T-helper 2 cell (primary cell): ENCODE measurements around the gene AKR1A1.
"Not testable (repeated sequence)": the region's sequence is repeated elsewhere in the genome, so short reads cannot be mapped to it uniquely, and the experiment has no call there.

Experiments used
- DNase-seq, 5 experiments: peaks; one replicate each; pipeline versions ENCODE4 v3.0.0 to v3.0.0-alpha.2; 2012 to 2022

Gene AKR1A1

DNA sequence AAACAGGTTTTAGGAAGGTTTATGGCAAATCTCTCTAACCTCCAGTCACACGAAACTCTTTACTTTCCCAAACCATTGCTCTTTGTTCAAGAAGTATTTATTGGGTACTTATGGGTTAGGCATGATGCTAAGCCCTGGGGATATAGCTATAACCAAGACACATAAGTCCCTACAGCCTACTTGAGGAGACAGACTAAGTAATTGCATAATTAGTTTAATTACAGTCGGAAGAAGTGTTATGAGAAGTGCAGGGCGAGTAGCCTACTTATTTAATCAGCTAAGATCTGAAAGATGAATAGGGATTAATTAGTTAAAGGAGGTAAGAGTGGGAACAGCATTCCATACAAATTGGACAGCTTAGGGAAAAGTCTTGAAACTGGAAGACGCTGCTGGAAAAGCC, 20.0 kb downstream of the AKR1A1 start:
- DNase-seq: no peak

DNA sequence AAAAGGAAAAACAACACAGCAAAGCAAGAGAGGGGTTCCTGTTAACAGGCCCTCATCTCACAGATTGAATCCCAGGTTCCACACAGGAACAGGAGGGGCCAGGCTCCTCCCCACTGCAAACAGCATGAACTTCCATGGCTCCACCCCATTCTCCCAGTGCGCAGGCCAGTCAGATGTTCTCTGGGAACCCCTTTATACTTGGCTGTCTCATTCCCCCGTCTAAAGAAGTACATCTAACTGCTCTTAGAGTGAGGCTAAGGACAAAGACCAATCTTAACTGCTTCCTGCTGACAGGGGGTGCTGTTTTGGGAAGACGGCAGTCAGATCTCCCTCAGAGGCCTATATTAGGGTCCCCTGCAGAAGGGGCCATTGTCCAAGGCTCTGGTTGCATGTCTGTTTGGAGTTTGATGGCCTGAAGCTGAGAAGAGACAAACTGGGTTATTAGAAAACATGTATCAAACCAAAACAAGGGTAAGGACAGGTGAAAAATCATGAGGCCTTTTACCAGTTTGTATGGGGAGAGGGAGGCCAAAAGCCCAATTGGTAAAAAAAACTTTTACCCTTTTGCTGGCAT, 22.7 kb downstream of the AKR1A1 start:
- no peak for DNase-seq

DNA sequence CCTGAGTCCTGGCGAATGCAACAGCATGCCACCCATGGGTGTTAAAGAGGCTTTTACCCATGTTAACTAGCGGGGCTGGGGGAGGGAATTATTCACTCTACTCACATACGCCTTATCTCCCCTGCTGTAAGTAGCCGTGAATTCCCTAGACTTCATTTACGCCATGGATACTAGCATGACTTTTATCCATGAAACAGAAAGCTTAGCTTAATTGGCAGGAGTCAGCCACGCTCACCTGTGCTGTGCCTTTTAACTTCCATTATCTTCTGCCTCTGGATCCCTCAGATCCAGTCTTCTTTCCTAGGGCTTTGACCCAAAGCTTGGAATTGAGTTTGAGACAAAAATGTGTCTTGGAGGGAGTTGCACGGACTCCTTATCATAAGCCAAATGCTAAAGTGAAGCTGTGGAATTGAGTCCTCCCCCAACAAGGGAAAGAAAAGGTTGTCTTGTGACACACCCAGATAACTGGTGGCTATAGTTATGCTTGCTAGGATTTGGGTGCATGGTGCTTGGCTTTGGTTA, 23.5 kb downstream of the AKR1A1 start:
- no peak for DNase-seq

DNA sequence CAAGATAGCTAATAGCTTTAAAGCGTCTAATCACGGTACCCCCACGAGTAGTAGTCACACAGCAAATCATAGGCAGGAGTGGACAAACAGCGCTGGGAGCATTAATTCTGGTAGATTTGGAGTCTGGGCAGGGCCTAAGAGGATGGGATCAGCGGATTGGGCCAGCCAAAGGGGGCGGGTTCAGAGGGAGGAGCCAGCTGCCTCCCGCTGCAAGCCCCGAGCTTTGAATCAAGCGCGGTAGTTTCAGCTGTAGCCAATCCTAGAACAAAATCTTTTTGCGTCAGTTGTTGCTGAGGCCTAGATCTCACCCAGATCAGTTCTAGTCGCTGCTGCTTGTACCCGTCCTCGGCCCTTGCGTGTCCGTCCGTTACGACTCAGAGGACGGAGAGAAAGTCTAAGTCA, 32.6 kb downstream of the AKR1A1 start:
- DNase-seq: peak; percentile 82 to 98 (median 90)

DNA sequence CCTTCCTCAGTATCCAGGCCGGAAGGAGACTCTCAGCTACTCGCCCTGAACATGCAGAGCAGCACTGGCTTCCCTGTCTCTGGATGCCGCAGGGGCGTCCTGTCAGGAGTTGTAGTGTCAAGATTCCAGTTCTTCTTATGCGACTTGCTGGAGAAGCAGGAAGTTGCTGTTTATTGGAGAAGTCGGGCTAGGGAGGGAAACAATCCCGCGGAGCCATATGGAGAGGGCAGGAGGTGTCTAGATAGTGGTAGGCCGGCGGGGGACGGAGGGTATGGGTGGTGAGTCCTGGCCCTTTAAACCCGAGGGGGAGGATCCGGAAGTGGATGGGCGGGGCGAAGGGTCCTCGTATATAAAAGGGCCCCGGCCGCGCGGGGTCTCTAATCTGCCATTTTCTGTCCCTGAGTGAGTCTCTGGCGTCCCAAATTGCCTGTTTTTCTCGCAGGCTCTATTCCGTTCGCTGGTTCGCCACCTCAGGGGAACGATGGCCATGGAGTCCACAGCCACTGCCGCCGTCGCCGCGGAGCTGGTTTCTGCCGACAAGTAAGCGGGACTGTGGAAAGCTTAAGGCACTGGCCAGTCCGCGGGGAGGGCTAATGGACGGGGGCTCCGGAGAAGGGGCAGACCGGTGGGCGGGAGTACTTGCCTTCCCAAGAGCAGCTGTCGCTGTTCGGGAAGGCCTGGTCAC, 33.2 kb downstream of the AKR1A1 start, which contains the start of gene NASP:
NASP (plus strand) TSS at position 376 of the 685 bp plus-strand sequence; CDS start at position 482, 106 bp downstream.
- DNase-seq: peak; percentile 83 to 89 (median 86)

DNA sequence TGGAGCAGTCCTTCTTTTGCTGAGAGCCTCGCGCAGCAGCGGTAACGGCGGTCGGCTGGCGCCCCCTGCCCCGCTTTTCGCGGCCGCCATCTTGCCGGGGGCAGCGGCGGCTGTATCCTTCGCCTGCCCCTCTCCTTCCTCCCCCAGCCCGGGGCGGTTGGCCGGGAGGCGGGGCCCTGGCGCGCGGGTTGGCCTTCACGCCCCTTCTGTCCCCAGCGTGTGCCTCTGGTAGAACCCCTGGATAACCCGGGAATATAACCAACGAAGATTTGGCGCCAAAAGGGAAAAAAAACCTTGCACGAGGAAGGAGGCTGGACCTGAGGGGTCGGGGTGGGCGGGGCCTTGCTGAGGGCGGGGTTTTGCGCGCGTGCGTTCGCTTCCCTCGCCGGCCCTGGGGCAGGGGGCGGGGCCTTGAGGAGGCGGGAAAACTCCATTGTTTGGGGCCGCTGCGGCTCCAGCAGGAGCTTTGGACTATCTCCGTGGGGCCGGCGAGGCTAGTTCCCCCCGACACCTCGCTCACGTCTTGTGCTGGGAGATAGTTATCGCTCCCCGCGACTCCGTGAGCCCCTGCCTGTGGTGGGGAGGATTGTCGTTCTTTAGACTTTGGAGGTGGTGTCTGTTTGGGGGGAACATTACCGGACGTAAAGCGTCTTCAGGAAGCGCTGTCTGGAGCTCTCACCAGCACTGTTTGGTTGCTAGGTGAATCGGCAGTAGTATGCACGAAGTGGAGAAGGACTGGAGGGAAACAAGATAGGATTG, 33.9 kb downstream of the AKR1A1 start:
- DNase-seq: peak; percentile 77 to 91 (median 84)

DNA sequence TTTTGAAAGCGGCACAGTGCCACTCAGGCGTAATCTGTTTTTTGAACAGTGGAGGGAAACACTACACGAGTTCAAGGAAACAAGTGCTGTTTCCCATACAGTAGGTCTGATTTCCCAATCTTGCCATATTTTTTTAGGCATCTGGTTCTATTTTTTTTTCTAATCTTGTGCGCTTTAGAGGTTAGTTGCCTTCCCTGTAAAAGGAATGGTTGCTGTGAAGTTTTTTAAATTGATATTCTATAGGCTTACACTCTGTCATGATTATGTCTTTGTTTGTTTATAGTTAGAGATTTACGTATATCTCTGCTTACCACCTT, 34.4 kb downstream of the AKR1A1 start:
- DNase-seq: no peak

DNA sequence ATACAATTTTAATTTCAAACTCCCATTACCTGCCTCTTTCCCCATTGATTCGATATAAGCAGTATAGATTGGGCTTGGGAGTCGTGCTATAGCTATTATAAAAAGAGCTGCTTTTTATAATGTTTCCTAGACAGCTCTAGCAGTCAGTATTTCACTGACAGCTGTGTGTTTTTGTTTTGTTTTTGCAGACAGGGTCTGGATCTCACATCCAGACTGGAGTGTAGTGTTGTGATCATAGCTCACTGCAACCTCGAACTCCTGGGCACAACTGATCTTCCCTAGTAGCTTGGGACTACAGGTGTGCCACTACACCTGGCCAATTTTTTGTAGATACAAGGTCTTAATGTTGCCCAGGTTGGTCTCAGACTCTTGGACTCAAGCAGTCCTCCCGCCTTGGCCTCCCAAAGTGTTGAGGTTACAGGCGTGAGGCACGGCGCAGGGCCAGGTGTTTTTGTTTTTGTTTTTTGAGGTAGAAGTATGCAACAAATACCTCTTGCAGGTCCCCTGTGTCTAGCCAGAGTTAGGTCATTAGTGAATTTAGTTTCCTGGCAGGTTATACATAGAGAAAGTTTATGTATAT, 35.0 kb downstream of the AKR1A1 start:
- DNase-seq: no peak

DNA sequence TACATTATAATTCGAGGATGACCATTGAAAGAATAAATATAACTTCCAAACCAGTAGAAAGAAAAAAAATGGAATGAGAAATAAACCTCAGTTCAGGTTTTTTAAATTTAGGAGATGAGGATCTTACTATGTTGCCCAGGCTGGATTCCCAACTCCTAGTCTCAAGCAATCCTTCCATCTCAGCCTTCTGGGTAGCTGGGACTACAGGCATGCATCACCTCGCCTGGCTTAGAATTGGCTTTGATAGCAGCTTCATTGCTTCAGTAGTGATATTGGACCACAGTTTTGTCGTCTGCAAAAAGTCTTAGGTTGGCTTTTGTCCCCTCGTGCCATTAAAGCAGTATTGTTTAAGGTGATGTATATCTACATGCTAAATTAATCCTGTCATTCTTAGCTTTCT, 36.1 kb downstream of the AKR1A1 start:
- DNase-seq: no peak

DNA sequence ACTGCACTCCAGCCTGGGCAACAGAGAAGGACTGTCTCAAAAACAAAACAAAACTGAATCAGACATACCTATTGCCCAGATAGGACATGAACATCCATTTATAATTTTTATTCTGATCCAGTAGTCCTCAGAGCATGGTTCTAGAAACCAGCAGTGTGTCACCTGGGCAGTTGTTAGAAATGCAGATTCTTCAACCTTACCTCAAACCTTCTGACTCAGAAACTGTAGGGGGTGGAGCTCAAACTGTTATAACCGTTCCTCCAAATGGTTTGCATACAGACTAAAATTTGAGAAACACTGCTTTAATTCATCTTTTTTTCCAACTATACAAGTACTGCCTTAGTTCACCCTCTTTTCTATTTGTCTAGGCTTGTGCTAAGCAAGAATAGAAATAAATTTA, 39.2 kb downstream of the AKR1A1 start:
- peak in 1 of 5 experiments; percentile 22 for DNase-seq

DNA sequence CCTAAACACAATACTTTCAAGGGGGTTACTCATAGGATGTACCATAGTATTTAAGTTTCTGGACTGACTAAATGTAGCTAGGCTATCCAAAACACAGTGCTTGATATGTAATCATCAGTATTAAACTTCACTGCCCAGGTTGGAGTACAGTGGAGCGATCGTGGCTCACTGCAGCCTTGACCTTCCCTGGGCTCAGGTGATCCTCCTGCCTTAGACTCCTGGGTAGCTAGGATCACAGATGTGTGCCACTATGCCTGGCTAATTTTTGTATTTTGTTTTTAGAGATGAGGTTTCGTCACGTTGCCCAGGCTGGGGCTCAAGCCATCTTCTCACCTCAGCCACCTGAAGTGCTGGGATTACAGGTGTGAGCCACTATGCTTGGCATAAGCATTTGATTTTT, 43.8 kb downstream of the AKR1A1 start:
- no peak for DNase-seq

DNA sequence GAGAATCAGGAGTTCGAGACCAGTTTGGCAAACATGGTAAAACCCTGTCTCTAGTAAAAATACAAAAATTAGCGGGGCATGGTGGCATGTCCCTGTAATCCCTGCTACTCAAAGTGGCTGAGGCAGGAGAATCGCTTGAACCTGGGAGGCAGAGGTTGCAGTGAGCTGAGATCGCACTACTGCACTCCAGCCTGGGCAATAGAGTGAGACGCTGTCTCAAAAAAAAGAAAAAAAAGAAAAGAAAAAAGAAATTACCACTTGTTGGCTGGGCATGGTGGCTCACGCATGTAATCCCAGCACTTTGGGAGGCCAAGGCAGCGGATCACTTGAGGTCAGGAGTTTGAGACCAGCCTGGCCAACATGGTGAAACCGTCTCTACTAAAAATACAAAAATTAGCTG, 46.1 kb downstream of the AKR1A1 start:
- DNase-seq: not testable (repeated sequence)

DNA sequence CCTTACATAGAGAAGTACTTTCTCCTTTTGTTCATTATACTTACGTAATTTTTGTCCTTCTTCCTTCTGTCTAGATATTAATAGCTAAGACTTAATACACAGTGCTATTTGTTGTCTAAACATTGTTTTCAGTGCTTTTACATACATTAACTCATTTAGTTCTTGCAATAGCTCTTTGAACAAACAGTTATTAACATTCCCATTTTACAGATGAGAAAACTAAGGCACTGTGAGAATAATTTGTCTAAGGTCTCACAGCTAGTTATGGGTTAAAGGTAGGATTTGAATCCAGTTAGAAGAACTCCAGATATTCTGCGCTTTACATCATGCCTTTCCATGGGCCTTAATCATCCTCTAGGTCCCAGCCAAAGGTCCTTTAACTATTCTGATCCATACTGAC, 53.6 kb downstream of the AKR1A1 start:
- no peak for DNase-seq

DNA sequence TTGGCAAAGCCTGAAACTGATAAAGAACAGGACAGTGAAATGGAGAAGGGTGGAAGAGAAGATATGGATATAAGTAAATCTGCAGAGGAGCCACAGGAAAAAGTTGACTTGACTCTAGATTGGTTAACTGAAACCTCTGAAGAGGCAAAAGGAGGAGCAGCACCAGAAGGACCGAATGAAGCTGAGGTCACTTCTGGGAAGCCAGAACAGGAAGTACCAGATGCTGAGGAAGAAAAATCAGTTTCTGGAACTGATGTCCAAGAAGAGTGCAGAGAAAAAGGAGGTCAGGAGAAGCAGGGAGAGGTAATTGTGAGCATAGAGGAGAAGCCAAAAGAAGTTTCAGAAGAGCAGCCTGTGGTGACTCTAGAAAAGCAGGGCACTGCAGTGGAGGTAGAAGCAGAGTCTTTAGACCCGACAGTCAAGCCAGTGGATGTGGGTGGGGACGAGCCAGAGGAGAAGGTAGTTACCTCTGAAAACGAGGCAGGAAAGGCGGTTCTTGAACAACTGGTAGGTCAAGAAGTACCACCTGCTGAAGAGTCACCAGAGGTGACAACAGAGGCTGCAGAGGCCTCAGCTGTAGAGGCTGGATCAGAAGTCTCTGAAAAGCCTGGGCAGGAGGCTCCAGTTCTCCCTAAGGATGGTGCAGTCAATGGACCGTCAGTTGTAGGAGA, 56.9 kb downstream of the AKR1A1 start:
- DNase-seq: no peak

DNA sequence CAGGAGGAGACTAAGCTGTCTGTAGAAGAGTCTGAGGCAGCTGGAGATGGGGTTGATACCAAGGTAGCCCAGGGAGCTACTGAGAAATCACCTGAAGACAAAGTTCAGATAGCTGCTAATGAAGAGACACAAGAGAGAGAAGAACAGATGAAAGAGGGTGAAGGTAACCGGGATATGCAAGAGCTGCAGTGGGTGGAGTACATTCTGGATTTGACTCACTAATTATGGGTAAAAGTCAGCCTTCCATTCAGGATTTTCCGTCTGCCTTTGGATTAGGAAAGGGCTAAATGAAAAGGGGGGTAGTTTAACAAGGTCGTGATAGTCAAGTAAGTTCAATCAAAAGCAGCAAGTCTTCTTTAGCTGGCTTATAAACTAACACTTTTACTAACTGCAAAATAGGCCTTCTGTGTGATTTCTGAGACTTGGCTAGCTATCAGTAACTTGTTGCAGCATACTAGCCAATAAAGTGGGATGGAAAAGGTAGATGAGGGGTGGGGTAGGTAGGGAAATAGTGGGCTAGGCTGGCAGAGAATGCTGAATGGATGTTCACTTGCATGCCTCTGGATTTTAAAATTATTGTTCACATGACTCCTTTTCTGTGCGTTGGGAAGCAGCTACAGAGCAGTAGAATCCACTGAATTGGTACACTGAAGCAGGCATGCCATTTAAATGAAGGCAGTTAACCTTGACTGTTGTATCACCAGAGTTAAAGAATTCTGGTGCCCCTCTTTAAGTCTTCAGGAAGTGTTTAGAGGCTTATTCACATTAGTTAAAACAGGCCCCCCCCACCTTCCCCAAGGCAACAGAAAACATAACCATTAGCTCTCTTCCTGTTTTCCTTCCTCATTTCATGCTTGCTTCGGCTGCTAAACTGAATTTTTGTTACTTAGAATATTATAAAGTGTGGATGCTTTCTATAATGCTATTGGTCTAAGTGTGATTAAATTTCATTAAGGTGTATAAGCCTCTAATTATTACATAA, 57.8 kb downstream of the AKR1A1 start:
- DNase-seq: no peak

DNA sequence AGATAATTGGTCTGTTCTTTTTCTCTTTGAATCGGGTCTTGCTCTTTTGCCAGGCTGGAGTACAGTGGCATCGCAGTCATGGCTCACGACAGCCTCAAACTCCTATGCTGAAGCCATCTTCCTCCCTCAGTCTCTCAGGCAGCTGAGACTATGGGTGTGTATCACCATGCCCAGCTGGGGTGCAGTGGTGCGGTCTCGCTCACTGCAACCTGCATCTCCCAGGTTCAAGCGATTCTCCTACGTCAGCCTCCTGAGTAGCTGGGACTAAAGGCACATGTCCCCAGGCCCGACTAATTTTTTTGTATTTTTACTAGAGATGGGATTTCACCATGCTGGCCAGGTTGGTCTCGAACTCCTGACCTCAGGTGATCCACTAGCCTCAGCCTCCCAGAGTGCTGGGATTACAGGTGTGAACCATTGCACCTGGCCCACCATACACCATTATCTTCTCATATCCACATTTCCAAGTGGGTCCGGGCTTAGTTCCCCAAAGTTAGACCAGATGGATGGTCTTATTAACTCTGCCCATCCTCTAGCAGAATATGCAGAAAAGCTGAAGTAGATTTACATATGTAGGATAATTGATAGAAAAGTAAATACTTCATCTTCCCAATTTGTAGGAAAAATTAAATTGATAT, 60.1 kb downstream of the AKR1A1 start:
- DNase-seq: no peak

DNA sequence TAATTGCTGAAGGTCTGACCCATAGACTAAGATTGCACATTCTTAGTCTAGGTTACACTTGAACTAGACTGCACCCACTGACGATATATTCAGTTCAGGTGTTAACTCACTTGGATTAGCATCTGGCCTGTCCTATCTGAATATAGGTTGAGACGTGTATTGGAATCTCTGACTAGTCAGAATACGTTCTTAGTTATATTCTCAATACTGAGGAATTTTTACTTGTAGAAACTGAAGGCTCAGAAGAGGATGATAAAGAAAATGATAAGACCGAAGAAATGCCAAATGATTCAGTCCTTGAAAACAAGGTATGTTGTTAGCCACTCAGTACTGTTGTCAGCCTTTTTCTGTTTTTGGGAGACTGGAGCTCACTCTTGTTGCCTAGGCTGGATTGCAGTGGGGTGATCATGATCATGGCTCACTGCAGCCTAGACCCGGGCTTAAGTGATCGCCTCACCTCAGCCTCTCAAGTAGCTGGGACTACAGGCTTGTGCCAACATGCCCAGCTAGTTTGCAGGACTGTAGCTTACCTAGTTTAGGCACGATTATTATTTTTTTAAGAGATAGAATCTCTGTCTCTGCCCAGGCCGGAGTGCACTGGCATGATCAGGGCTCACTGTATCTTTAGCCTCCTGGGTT, 62.4 kb downstream of the AKR1A1 start:
- no peak for DNase-seq

DNA sequence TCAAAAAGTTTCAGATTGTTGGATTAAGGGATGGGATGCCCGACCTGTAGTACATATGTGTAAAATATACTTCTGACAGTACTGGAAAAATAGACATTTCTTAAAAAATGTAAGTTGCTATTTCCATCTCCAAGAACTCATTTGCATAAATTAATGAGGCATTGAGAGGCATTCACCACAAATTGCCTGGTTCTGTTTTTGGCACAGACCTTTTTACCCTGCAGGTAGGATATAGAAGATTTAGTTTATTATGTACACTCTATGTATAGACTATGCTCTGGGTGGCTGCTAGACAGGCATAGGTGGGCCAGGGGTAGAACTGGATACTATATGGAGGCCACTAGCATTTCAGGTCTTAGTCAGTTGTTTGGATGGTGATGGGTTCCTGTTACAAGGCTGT, 65.3 kb downstream of the AKR1A1 start:
- DNase-seq: no peak

DNA sequence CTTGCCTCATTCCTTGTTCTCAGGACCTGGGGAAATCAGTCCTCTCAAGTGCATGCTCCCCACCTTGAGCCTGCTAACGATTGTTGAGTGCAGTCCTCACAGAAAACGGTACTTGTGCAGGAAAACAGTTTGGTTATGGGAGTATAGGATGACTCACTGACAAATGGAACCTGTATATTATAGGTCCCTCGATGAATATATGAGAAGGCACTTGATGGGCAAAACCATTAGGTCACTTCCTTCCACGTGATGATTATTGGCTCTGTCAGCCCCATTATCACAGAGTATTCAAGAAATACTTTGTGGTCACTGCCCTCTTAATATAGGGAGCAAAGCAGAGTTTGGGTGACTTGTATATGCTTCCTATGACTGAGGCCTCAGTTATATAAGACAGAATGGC, 67.0 kb downstream of the AKR1A1 start:
- DNase-seq: no peak

DNA sequence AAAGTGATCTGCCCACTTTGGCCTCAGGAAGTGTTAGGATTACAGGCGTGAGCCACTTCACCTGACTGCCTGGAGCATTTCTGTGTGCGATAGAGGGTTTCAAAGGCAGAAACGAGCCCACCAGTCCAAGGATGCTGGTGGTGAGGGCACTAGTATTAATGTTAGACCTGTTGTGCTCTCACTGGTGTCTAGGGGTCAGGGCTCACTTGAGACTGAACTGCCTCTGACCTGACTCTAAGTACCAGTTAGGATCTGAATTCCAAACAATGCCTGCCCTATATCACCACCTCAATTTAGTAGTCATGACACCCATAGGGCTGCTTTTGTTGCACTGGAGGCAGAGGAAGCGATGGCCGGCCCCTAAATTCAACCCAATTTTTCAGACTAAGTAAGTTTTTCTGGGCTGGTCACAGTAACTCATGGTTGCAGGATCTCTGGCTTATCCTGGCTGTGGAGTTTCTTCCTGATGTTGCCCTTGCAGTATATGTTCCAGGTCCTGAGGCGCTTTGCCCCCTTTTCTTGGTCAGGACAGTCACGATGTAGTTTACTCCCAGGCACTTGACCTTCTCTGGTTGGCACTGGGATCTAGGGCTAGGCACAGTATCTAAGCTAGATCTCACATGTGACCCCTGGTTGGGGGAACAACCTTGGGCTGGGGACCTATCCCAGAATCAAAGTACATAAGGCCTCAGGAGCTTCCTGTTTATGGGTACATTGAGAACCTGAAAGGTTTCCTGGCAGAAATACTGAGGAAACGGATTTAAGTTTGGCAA, 68.7 kb downstream of the AKR1A1 start:
- DNase-seq: no peak
